Stromal cell of bone marrow (primary cell): ENCODE measurements around the gene TPGS1.

Experiments
- DNase-seq: peaks from one replicate; pipeline ENCODE4 v3.0.0-alpha.2; 2012; ENCODE audit warnings: low read depth

The TPGS1 gene

DNA sequence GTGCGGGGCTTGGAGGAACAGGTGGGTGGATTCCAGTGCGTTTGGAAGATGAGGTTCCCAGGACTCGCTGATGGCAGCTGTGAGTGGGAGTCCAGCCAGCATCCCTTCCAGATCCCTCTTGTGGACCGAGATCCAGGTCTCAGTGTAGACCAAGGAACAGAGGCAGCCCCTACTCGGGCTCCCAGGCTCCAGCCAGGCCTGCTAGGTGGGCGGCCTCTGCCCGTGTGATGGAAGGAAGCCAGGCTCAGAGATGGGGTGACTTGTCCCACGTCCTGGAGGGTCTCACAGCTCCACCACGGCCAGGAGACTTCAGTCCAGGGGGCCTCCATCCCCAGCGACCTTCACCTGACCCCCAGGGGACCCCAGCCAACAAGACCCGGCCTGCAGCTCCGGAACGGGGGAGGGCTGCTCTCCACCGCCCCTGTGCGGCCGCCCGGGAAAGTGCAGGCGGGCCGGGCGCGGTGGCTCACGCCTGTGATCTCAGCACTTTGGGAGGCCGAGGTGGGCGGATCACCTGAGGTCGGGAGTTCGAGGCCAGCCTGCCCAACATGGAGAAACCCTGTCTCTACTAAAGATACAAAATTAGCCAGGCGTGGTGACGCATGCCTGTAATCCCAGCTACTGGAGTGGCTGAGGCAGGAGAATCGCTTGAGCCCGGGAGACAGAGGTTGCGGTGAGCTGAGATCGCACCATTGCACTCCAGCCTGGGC, 11.7 kb upstream of the TPGS1 start:
- DNase-seq = no peak

DNA sequence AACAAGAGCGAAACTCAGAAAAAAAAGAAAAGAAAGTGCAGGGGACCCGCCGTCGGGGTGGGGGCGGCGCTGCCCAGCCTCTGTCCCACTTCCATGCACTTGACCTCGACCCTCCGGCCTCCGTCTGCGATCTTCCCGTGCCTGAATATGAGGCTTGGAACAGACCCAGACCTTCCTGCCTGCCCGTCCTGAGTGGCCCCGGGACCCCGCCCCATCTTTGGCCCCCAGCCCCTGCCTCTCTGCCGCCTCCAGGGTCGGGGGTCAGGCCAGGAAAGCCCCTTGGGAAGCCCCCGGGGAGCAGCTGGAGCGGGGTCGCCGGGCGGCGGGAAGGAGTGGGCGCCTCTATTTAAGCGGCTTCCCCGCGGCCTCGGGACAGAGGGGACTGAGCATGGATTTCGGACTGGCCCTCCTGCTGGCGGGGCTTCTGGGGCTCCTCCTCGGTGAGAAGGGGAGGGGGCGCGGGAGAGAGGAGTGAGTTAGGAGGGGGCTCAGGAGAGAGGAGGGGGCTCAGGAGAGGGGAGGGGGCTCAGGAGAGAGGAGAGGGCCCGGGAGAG, 11.1 kb upstream of the TPGS1 start, which contains the start of gene MADCAM1:
TSS of gene MADCAM1 (plus strand) at position 375 of the 554 bp plus-strand sequence. CDS start at position 389, 14 bp downstream.
- DNase-seq = no peak

DNA sequence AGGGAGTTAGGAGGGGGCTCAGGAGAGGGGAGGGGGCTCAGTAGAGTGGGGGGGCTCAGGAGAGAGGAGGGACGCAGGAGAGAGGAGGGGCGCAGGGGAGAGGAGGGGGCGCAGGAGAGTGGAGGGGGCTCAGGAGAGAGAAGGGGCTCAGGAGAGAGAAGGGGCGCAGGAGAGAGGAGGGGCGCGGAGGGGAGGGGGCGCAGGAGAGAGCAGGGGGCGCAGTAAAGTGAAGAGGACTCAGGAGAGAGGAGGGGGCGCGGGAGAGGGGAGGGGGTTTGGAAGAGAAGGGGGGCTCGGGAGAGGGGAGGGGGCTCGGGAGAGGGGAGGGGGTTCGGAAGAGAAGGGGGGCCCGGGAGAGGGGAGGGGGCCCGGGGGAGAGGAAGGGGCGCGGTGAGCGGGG, 10.3 kb upstream of the TPGS1 start:
- DNase-seq = no peak

DNA sequence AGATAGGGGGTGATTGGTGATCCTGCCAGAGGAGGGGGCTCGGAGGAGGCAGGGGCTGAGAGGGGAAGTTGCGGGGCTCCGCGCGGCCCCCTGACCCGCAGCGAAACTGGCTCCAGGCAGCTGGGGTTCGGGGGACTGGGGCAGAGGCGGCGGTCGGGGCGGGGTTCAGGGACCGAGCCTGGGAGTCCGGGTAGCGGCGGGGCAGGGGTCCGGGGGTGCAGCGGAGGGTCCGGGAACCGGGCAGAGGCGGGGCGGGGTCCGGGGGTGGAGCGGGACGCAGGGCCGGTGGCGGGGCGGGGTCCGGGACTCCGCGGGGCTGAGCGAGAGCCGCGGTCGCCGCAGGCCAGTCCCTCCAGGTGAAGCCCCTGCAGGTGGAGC, 9.8 kb upstream of the TPGS1 start:
- DNase-seq = no peak

DNA sequence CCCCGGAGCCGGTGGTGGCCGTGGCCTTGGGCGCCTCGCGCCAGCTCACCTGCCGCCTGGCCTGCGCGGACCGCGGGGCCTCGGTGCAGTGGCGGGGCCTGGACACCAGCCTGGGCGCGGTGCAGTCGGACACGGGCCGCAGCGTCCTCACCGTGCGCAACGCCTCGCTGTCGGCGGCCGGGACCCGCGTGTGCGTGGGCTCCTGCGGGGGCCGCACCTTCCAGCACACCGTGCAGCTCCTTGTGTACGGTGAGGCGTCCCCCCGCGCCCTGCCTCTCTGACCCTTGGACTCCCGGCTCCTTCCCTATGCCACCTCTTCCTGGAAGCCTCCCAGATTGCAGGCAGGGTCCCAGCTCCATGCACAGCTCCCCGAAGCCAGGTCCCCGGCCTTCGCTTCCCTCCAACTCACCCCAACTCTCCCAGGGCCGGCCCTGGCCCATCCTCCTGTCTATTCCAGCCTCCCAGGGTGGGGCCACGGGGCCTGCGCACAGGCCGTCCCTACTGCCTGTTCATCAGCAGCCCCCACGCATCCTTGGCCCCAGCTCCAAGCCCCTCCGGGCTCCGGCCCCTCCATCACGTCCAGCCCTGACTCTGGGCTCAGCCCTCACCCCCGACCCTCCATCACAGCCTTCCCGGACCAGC, 9.3 kb upstream of the TPGS1 start:
- DNase-seq = no peak

DNA sequence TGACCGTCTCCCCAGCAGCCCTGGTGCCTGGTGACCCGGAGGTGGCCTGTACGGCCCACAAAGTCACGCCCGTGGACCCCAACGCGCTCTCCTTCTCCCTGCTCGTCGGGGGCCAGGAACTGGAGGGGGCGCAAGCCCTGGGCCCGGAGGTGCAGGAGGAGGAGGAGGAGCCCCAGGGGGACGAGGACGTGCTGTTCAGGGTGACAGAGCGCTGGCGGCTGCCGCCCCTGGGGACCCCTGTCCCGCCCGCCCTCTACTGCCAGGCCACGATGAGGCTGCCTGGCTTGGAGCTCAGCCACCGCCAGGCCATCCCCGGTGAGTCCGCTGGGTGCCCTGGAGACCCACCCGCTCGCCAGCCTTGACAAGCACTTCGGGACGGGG, 8.8 kb upstream of the TPGS1 start:
- DNase-seq = no peak

DNA sequence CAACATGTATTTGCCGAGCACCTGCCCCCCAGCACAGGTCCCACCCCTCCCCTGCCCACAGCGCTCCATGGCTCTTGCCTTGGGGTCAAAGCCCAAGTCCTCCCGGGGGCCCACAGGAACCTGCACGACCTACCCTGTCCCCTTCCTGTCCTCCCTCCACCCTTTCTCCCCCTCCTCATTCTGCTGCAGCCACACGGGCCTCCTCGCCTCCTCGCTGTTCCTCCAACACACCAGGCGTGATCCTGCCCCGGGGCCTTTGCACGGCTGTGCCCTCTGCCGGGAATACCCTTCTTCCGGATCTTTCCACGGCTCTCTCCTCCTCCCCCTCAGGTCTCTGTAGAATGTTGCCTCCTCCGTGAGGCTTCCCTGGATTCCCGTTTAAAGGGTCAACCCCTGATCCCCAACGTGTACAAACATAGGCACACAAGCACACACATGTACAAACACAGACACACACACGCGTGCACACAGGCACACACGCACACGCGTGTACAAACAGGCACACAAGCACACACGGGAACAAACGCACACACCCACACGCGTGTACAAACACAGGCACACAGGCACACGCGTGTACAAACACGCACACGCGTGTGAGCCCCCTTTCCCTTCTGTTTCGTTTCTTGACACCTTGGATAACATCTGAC, 8.2 kb upstream of the TPGS1 start:
- no peak for DNase-seq

DNA sequence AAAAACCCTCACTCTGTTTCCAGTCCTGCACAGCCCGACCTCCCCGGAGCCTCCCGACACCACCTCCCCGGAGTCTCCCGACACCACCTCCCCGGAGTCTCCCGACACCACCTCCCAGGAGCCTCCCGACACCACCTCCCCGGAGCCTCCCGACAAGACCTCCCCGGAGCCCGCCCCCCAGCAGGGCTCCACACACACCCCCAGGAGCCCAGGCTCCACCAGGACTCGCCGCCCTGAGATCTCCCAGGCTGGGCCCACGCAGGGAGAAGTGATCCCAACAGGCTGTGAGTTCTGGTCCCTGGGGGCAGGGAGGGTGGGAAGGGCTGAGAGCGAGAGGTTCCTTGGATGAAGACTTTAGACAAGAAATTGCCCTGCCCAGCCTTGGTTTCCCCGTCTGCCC, 5.7 kb upstream of the TPGS1 start:
- no peak for DNase-seq

DNA sequence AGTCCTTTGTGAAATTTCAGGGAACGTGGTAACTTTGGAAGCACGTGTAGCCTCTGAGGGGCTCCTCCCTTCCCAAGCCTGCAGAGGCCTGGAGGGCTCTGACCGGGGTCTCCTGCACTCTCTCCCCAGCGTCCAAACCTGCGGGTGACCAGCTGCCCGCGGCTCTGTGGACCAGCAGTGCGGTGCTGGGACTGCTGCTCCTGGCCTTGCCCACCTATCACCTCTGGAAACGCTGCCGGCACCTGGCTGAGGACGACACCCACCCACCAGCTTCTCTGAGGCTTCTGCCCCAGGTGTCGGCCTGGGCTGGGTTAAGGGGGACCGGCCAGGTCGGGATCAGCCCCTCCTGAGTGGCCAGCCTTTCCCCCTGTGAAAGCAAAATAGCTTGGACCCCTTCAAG, 2.7 kb upstream of the TPGS1 start:
- no peak for DNase-seq

DNA sequence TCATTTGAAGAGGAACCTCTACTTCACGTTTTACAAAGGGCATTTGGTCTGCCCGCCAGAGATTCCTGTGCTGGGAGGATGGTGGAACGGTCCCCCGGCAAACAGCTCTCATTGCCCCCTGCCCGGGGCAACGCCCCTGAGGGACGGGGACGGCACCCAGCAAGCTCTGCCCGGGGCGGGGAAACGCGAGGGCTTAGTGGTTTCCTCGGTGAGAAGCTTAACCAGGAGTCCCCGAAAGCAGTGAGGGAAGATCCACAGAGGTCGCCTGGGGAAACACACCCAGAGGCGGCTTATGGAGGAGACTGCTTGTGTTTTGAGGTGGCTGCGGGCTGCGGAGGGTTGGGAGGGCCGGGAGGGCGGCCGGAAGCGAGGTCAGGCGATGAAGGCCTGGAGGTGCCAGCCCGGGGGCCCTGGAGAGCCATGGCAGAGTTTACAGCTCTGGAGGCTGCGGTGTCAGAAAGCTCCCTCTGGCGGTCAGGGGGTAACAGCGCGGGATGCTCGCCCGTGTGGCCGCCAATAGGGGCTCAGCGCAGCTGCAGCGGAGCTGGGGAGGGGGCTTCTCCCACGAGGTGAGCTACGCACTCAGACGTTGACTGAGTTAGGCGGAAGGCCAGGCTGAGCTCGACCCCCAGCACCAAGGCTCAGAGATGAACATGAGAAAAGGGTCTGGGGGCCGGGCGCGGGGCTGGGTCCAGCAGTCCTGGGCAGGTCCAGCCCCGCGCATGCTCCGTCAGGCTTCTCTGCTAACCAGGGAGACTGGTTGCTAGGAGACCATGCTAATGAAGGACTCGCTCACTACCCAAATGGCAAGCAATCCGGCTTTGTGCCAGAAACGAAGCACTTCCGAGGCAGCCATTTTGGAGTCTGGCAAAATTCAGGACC, 652 bp upstream of the TPGS1 start:
- peak; percentile 100 for DNase-seq

DNA sequence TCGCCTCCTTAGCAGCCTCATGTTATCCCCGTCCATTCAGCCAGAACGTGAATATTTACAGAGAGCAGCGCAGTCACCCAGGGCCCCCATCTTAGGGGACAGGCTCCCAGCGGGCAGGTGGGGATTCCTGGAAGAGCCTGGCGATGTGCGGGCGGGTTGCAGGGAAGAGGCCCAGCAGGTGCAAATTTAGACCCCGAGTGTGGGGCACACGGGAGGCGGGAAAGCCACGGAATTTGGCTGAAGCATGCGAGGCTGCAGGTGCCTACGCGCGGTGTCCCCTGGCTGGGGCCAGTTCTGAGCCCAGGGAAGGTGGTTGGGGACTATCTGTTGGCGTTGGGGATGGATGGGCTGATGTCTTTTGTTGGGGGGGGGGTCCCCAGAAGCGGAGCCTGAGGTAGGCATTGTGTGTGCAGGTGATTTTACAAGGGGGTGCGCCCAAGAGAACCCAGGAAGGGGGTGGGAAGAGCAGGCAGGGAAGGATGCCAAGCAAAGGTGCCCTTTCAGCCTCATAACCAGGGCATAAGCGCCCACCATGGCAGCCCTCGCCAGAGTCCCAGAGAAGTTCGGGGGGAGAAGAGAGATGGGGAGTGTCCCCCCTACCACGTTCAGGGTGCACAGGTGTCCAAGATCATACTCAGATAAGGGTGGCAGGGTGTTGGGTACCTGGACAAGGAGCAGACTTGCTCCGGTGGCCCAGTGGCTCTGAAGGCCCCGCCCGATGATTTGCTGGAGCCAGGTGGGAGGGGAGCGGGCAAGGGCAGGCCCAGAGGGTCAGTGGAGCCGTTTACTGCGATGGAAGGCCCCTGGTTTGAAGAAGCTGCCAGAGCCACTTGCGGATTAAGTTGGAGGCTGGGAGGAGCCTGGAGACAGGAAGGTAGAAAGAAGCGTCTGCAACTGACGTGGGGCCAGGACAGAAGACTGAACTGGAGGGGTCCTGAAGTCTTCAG, 1.2 kb downstream of the TPGS1 start:
- DNase-seq = no peak

DNA sequence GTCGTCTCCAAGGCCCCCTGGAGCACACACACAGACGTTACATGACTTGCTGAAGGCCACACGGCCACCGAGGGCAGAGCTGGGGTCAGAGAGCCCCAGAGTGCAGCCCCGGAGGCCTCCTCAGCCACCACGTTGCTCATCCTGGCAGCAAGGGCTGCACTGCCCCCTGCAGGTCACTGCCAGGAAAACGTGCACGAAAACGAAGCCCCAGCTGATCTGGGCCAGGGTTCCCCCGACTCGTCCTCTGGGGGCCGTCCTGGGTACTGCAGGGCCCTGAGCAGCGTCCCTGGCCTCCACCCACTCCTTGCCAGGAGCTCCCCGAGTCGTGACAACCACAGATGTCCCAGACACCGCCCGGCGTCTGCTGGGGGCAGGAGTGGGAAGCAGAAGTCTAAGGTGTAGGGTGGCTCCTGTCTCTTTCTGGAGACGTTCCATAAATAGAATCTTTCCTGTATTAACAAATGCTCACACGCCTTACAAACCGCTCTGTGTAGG, 3.4 kb downstream of the TPGS1 start:
- no peak for DNase-seq

DNA sequence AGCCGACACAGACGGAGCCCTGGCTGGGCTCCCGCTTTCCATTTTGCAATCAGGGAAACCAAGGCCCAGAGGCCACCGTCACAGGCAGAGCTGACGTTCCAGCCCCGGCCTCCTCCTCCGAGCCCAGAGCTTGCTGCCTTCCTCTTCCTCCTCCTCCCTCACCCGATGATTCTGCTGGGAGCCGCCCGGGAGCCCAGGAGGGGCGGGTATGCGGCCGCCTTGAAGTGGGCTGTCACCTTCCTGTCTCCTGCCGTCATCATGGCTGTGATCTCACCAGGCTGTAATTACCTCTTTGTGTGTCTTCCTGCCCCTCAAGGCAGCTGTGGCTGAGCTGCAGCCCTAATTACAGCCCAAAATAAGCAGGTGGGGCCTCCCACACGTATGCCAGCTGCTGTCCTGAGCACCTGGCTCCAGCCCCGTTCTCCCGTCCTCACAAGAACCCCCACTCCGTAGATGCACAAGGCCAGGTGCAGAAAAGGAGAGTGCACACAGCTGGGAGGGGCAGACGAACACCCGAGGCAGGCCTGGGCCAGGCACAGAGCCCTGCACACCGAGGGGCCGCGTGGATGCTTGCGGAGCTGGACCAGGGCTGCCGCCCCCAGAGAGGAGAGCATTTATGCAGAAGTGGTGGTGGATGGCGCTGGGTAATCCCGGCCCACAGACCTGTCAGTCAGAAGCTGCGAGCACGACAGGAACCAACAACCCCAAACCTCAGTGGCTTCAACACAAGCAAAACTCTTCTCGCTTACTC, 4.0 kb downstream of the TPGS1 start:
- DNase-seq = no peak

DNA sequence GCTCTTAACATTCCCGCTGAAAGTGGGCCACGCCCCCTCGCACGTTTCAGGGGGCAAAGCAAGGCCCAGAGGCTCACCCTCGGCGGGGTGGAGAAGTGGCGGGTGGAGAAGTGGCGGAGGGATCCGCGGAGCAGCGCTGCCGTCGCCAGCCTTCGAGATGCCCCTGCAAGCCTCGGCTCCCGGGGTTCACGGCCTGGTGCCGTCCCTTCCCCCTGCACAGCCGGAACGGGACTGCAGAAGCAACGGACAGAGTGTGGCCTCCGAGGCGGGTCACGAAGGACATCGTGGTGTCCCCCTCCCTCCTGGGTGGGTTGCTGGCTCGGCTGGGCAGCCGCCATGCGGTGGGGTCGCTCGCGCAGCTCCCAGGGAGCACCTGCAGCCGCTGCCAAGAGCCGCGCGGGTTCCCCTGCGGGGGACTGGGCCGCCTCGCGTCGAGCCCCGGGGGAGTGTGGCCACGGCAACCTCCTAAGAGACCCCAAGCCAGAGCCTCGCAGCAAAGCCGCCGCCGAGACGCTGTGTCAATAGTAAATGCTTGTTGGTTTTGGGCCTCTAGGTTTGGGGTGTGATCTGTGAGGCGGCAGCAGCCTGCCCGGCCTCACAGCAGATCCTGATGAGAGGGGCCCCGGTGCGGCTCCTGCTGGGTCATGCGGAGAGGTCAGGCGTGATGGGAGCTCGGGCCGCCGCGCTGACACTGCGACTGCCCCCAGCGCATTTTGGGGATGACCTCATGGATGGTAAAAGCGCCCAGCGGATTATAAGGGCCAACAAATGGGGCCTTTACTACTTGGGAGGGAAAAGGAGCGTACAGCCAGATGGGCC, 5.5 kb downstream of the TPGS1 start:
- DNase-seq = no peak

DNA sequence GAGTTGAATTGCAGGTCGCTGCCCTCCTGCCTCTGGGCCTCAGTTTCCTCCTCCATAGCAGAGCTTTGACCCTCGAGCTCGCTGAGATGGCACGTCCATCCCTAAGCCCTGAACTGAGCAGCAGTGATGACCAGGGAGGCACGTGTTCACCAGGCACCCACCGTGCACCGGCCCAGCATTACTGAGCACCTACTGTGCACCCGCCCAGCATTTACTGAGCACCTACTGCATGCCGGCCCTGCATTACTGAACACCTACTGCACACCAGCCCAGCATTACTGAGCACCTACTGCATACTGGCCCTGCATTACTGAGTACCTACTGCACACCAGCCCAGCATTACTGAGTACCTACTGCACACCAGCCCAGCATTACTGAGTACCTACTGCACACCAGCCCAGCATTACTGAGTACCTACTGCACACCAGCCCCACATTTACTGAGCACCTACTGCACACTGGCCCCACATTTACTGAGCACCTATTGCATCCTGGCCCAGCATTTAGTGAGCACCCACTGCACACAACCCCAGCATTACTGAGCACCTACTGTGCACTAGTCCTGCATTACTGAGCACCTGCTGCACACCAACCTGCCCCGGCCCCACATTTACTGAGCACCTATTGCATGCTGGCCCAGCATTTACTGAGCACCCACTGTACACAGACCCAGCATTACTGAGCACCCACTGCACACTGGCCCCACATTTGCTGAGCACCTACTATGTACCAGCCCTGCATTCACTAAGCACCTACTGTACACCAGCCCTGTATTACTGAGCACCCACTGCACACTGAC, 6.3 kb downstream of the TPGS1 start:
- no peak for DNase-seq

DNA sequence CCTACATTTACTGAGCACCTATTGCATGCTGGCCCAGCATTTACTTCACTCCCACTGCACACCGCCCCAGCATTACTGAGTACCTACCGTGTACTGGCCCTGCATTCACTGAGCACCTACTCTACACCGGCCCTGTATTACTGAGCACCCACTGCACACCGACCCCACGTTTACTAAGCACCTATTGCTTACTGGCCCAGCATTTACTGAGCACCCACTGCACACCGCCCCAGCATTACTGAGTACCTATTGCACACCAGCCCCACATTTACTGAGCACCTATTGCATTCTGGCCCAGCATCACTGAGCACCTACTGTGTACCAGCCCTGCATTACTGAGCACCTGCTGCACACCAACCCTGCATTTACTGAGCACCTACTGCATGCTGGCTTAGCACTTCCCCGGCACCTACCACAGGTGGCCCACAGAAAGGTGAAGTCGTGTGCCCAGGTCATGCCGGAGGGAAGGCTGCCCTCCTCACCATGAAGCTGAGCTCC, 6.9 kb downstream of the TPGS1 start:
- DNase-seq = no peak

DNA sequence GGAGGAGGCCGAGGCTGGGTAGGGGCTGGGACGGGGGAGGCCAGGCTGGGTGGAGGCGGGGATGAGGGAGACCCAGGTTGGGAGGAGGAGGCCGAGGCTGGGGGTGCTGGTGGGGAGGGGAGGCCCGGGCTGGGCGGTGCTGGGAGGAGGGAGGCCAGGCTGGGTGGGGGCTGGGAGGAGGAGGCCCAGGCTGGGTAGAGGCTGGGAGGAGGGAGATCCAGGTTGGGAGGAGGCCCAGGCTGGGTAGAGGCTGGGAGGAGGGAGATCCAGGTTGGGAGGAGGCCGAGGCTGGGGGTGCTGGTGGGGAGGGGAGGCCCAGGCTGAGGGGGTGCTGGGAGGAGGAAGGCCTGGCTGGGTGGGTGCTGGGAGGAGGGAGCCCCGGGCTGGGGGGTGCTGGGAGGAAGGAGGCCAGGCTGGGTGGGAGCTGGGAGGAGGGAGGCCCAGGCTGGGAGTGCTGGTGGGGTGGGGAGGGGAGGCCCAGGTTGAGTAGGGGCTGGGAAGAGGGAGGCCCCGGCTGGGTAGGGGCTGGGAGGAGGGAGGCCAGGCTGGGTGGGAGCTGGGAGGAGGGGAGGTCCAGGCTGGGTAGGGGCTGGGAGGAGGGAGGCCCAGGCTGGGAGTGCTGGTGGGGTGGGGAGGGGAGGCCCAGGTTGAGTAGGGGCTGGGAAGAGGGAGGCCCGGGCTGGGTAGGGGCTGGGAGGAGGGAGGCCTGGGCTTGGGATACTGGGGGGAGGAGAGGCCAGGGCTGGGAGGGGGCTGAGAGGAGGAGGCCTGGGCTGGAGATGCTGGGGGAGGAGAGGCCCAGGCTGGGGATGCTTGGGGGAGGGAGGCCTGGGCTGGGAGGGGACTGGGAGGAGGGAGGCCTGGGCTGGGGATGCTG, 10.7 kb downstream of the TPGS1 start:
- DNase-seq = no peak
